HepG2 (cell line): ENCODE data around the gene SEMA6D. TPM values are rescaled to one million over a fixed set of nuclear protein-coding genes. Genes with fewer than 3 reads are reported as not detected.

ENCODE experiments used
- ARID4A ChIP-seq: sonication (generic); formaldehyde crosslinking; IDR thresholded peaks from 2 replicates; pipeline ENCODE4 v1.5.0; 2020; ENCODE audit warnings: mild to moderate bottlenecking, missing genetic modification reagents, borderline replicate concordance
- CBX2 ChIP-seq, 2 experiments: fragments of 200-600 bp in 1 of 2; sonication (generic); formaldehyde crosslinking in 1 of 2; IDR thresholded peaks; 2 replicates each; pipeline versions ENCODE4 v1.7.0 to v1.8.1; 2018 to 2022; ENCODE audit warnings: low read depth in 2 of 2, low read length in 1 of 2, mild to moderate bottlenecking in 1 of 2, missing genetic modification reagents in 1 of 2
- ELF4 ChIP-seq: sonication (generic); formaldehyde crosslinking; IDR thresholded peaks from 2 replicates; pipeline ENCODE4 v1.5.0; 2020; ENCODE audit warnings: missing genetic modification reagents, mild to moderate bottlenecking, moderate library complexity, borderline replicate concordance
- FOXA3 ChIP-seq: IDR thresholded peaks from 2 replicates; pipeline ENCODE4 v1.6.1; 2016; ENCODE audit warnings: missing genetic modification reagents, missing compliant biosample characterization
- REXO4 ChIP-seq: sonication (generic); formaldehyde crosslinking; IDR thresholded peaks from 2 replicates; pipeline ENCODE4 v1.8.0; 2022; ENCODE audit warnings: missing genetic modification reagents, mild to moderate bottlenecking, borderline replicate concordance
- SATB2 ChIP-seq: sonication (generic); formaldehyde crosslinking; IDR thresholded peaks from 2 replicates; pipeline ENCODE4 v1.5.0; 2020; ENCODE audit warnings: missing genetic modification reagents
- ZNF234 ChIP-seq: sonication (generic); formaldehyde crosslinking; conservative IDR thresholded peaks from 2 replicates; pipeline ENCODE4 v1.5.1; 2020; ENCODE audit warnings: mild to moderate bottlenecking, missing genetic modification reagents
- ZNF263 ChIP-seq: sonication (generic); formaldehyde crosslinking; IDR thresholded peaks from 2 replicates; pipeline ENCODE4 v1.4.0; 2020; ENCODE audit warnings: missing genetic modification reagents
- ZNF414 ChIP-seq: sonication (generic); formaldehyde crosslinking; IDR thresholded peaks from 2 replicates; pipeline ENCODE4 v1.5.0; 2020; ENCODE audit warnings: missing genetic modification reagents
- ZNF468 ChIP-seq: sonication (generic); formaldehyde crosslinking; IDR thresholded peaks from 2 replicates; pipeline ENCODE4 v1.8.0; 2022; ENCODE audit warnings: mild to moderate bottlenecking, moderate library complexity, missing genetic modification reagents
- ZNF562 ChIP-seq: sonication (generic); formaldehyde crosslinking; IDR thresholded peaks from 2 replicates; pipeline ENCODE4 v1.8.0; 2022; ENCODE audit warnings: missing genetic modification reagents, borderline replicate concordance
- ZNF775 ChIP-seq: sonication (generic); formaldehyde crosslinking; IDR thresholded peaks from 2 replicates; pipeline ENCODE4 v1.4.0; 2020; ENCODE audit warnings: missing genetic modification reagents, mild to moderate bottlenecking, moderate library complexity, borderline replicate concordance
- polyA plus RNA-seq, 8 experiments: library from polyadenylated mRNA; depleted of rRNA in 3 of 8; stranded (reverse) in 7 of 8; unstranded in 1 of 8; fragments of >200 nt; fragmentation: Illumina TruSeq in 4 of 8; extraction: Trizol in 4 of 8; gene quantifications; 2 replicates each; pipeline versions ENCODE4 v1.2.1 to v1.2.3, GENCODE V29; 2011 to 2016; ENCODE audit warnings: low read depth in 4 of 8, missing spikeins in 1 of 8, mixed read lengths in 1 of 8; ENCODE audit not compliant: insufficient read depth in 1 of 8
- total RNA-seq, 5 experiments: library from RNA; depleted of rRNA; stranded (reverse); fragments of >200 nt; fragmentation: Illumina TruSeq; extraction: Trizol; gene quantifications; 2 replicates each; pipeline ENCODE4 v1.2.3, GENCODE V29; 2016; ENCODE audit warnings: low read depth in 1 of 5

Gene SEMA6D
- total and polyA plus RNA-seq, 2 of the 13 experiments (the other 11 are each of a cell fraction or from before 2014, with no cell fraction given): not detected

GRCh38 chr15:47764666-47765065 is 47.4 kb downstream of the SEMA6D start (continued):
- TF ChIP-seq ARID4A (CRISPR knock-in tag): no peak
- no peak for TF ChIP-seq ZNF263 (CRISPR knock-in tag)
- no peak for TF ChIP-seq ZNF562
- TF ChIP-seq ELF4: no peak
- no peak for TF ChIP-seq SATB2
- TF ChIP-seq ZNF468 (CRISPR knock-in tag): no peak
- TF ChIP-seq REXO4 (CRISPR knock-in tag): no peak
- no peak for TF ChIP-seq ZNF234 (CRISPR knock-in tag)
- TF ChIP-seq CBX2 (IDR thresholded peaks at IDR 0.05; ENCODE audit: low read depth, low read length): no peak
- no peak for TF ChIP-seq CBX2 (CRISPR knock-in tag; IDR thresholded peaks at IDR 0.05; ENCODE audit: low read depth)
- no peak for TF ChIP-seq ZNF414
- no peak for TF ChIP-seq ZNF775 (CRISPR knock-in tag)
- TF ChIP-seq FOXA3: no peak
